ENCODE results near the gene DPYD. TPM values are rescaled to one million over a fixed set of nuclear protein-coding genes. Genes with fewer than 3 reads are reported as not detected.

DPYD gene
- total and polyA plus RNA-seq, 8 donors, result 2.7 to 24.5 (median 9.4) TPM

DNA sequence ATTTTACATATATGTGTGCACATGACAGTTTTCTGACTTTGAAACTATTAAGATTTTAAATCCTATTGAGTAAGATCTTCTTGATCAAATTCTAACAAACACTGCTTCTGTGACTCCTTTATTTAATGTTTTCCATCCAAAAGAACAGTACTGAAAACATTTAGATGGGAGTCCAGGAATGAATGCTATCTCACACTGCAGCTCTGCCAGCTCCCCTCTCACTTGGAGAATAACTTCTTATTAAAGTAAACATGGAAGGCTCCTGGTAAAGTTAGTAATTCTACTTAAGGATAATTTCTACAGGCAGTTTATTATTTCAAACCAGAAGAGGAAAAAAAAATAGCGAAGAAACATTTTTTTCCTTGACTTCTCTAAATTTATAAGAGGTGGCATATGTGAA, 349.1 kb downstream of the DPYD start:
- DNase-seq (no peak), FAIRE-seq (no peak), ATAC-seq (no peak)
- no peaks in the 10 kb centered on the region for H3K4me1 ChIP-seq
- H3K27me3 ChIP-seq, result no peaks in the 10 kb centered on the region
- no peak overlapping the region for H3K27ac ChIP-seq
- H3K9me3 ChIP-seq, result no peaks in the 10 kb centered on the region
- H3K36me3 ChIP-seq, result no peaks in the 10 kb centered on the region
- H3K4me3 ChIP-seq, result no peak overlapping the region
- intact Hi-C loops (cut with DNase I), result no loop called here
- WGBS, 2 donors, result 95 to 98% methylated on average over 1 of the region's 1 CpG
- TF ChIP-seq, protein P1, sequence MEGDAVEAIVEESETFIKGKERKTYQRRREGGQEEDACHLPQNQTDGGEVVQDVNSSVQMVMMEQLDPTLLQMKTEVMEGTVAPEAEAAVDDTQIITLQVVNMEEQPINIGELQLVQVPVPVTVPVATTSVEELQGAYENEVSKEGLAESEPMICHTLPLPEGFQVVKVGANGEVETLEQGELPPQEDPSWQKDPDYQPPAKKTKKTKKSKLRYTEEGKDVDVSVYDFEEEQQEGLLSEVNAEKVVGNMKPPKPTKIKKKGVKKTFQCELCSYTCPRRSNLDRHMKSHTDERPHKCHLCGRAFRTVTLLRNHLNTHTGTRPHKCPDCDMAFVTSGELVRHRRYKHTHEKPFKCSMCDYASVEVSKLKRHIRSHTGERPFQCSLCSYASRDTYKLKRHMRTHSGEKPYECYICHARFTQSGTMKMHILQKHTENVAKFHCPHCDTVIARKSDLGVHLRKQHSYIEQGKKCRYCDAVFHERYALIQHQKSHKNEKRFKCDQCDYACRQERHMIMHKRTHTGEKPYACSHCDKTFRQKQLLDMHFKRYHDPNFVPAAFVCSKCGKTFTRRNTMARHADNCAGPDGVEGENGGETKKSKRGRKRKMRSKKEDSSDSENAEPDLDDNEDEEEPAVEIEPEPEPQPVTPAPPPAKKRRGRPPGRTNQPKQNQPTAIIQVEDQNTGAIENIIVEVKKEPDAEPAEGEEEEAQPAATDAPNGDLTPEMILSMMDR (IDR thresholded peaks at IDR 0.05), result no peak

- H3K9me3 ChIP-seq, result no peaks in the 10 kb centered on the region
- no peaks in the 10 kb centered on the region for H3K27me3 ChIP-seq
- ATAC-seq (no peak), DNase-seq (no peak), FAIRE-seq (no peak)
- TF ChIP-seq, protein P1 (IDR thresholded peaks at IDR 0.05), result no peak
- no peak overlapping the region for H3K4me3 ChIP-seq
- WGBS, 2 donors, result 91 to 92% methylated on average over 3 of the region's 3 CpGs
- H3K36me3 ChIP-seq, result no peaks in the 10 kb centered on the region
- intact Hi-C loops (cut with DNase I), result no loop called here
- no peaks in the 10 kb centered on the region for H3K4me1 ChIP-seq
- H3K27ac ChIP-seq, result no peak overlapping the region
Measured at GRCh38 chr1:97570691-97571090, 350.1 kb downstream of the DPYD start.

DNA sequence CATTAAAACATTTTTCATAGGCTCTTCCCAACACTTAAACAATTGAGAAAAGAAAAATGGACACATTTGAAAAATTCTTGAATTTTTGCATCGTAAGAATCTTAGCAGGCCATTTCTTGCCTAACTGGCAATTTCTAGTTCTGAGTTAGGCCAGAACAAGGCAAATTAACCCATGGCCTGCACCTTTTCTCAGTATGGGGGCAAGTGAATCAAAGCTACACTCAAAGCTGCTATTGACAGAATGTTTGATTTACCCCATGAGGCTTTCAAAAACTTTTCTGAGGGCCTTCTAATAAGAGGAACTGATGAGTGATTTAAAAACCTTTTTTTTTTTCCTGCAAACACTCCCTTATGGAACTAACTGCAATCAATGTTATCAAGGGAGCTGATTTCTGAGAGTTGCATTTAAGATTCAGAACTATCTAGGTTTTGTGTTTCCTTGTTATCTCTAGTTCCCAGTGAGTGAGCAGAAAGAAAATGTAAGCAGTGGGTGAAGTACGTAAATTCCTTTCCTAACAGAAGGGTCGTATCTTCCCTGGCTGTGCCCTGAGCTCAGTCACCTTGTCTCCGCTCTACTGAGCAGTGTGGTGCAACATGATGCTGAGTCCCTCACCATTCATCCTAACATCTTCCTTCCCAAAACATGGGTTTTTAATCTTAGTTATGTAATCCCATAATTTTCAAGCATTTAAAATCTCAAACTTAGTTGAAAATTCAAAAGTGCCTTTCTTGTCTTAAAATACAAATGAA, 353.7 kb downstream of the DPYD start:
- WGBS, 2 donors, result 84 to 90% methylated on average over 4 of the region's 4 CpGs
- DNase-seq (no peak), FAIRE-seq (no peak), ATAC-seq (no peak)
- no peaks in the 10 kb centered on the region for H3K27me3 ChIP-seq
- H3K9me3 ChIP-seq, result no peaks in the 10 kb centered on the region
- intact Hi-C loops (cut with DNase I), result no loop called here
- no peaks in the 10 kb centered on the region for H3K4me1 ChIP-seq
- TF ChIP-seq, protein P1 (IDR thresholded peaks at IDR 0.05), result no peak
- no peak overlapping the region for H3K4me3 ChIP-seq
- no peak overlapping the region for H3K27ac ChIP-seq
- no peaks in the 10 kb centered on the region for H3K36me3 ChIP-seq

- Histone ChIP-seq H3K27me3 (no peaks in the 10 kb centered on the region), H3K4me1 (no peaks in the 10 kb centered on the region), H3K9me3 (no peaks in the 10 kb centered on the region), H3K27ac (no peak overlapping the region), H3K4me3 (no peak overlapping the region), H3K36me3 (no peaks in the 10 kb centered on the region)
- FAIRE-seq, result no peak
- WGBS, 2 donors, result 82 to 85% methylated on average over 5 of the region's 5 CpGs
- no peak for DNase-seq
- intact Hi-C loops (cut with DNase I), result no loop called here
- TF ChIP-seq, protein P1 (IDR thresholded peaks at IDR 0.05), result no peak
- no peak for ATAC-seq
Measured at GRCh38 chr1:97565886-97566285, 354.9 kb downstream of the DPYD start.

GRCh38 chr1:97563926-97564325, 356.9 kb downstream of the DPYD start:
- TF ChIP-seq, protein P1 (IDR thresholded peaks at IDR 0.05), result no peak
- Histone ChIP-seq H3K9me3 (no peaks in the 10 kb centered on the region), H3K27me3 (no peaks in the 10 kb centered on the region), H3K27ac (no peak overlapping the region), H3K36me3 (no peaks in the 10 kb centered on the region), H3K4me1 (no peaks in the 10 kb centered on the region), H3K4me3 (no peak overlapping the region)
- intact Hi-C loops (cut with DNase I), result no loop called here
- ATAC-seq, result no peak
- FAIRE-seq, result no peak
- 96 to 99% methylated on average over 4 of the region's 4 CpGs for WGBS, 2 donors
- DNase-seq, result no peak

Data from pancreas (tissue), 10 donors.